SK-N-SH (cell line): Measurements from ENCODE around the gene MRRF. TPM values are rescaled to one million over a fixed set of nuclear protein-coding genes. Genes with fewer than 3 reads are reported as not detected.

Source experiments
- CTCF ChIA-PET: fragments of 300-600, 350-600 bp; formaldehyde crosslinking; extraction: SDS; loops from one replicate; lab custom pipeline; 2021; lab: Yijun Ruan, JAX
- POLR2A ChIA-PET: fragments of 350-600 bp; sonication (Branson Sonifier 250); formaldehyde crosslinking; extraction: SDS; loops from one replicate; lab custom pipeline; 2020; ENCODE audit warnings: antibody characterized with exemption, inconsistent platforms; lab: Yijun Ruan, JAX
- DNase-seq: peaks from one replicate; pipeline ENCODE4 v3.0.0; 2012
- H2AFZ ChIP-seq: fragments of 200-600 bp; sonication (generic); 2 replicates; pipeline ENCODE4 v1.8.1; 2016; ENCODE audit warnings: antibody characterized with exemption, mild to moderate bottlenecking, low read depth
- H3F3A ChIP-seq: fragments of 200-600 bp; sonication (generic); replicated peaks from 2 replicates; pipeline ENCODE3; 2016; ENCODE audit warnings: antibody characterized with exemption, mild to moderate bottlenecking; ENCODE audit not compliant: insufficient read depth
- H3K27ac ChIP-seq, 2 experiments: fragments of 200-500 bp in 1 of 2; fragments of 200-600 bp in 1 of 2; sonication (Bioruptor generic) in 1 of 2; sonication (generic), shearing (Covaris generic) in 1 of 2; 2 replicates each; pipeline versions ENCODE4 v1.5.1 to v1.6.1; 2014 to 2016; ENCODE audit warnings: low read depth in 2 of 2, inconsistent platforms in 1 of 2, low read length in 1 of 2, mild to moderate bottlenecking in 1 of 2, mixed read lengths in 1 of 2
- H3K27me3 ChIP-seq: fragments of 200-600 bp; sonication (generic), shearing (Covaris generic); 2 replicates; pipeline ENCODE4 v1.6.1; 2016; ENCODE audit warnings: mixed run types; ENCODE audit not compliant: insufficient read depth
- H3K36me3 ChIP-seq, 2 experiments: fragments of 200-500 bp in 1 of 2; fragments of 200-600 bp in 1 of 2; sonication (Bioruptor generic) in 1 of 2; sonication (generic) in 1 of 2; replicated peaks in 1 of 2; 2 replicates each; pipeline versions ENCODE3 to v1.5.1; 2014 to 2016; ENCODE audit warnings: low read length in 1 of 2, mild to moderate bottlenecking in 1 of 2; ENCODE audit not compliant: insufficient read depth in 2 of 2, control insufficient read depth in 1 of 2
- H3K4me1 ChIP-seq, 2 experiments: fragments of 200-500 bp in 1 of 2; fragments of 200-600 bp in 1 of 2; sonication (Bioruptor generic) in 1 of 2; sonication (generic), shearing (Covaris generic) in 1 of 2; 2 replicates each; pipeline versions ENCODE4 v1.5.1 to v1.6.1; 2014 to 2016; ENCODE audit warnings: low read depth in 1 of 2, low read length in 1 of 2, mixed run types in 1 of 2; ENCODE audit not compliant: insufficient read depth in 2 of 2, control insufficient read depth in 1 of 2
- H3K4me2 ChIP-seq: fragments of 200-600 bp; sonication (generic), shearing (Covaris generic); 2 replicates; pipeline ENCODE4 v1.6.1; 2017; ENCODE audit warnings: mixed run types
- H3K4me3 ChIP-seq, 2 experiments: fragments of 200-500 bp in 1 of 2; fragments of 200-600 bp in 1 of 2; sonication (Bioruptor generic) in 1 of 2; sonication (generic), shearing (Covaris generic) in 1 of 2; 2 replicates each; pipeline versions ENCODE4 v1.5.1 to v1.8.1; 2014 to 2016; ENCODE audit warnings: low read depth in 2 of 2, inconsistent platforms in 1 of 2, low read length in 1 of 2, mild to moderate bottlenecking in 1 of 2, mixed read lengths in 1 of 2, moderate library complexity in 1 of 2
- H3K79me2 ChIP-seq: fragments of 200-600 bp; sonication (generic); 2 replicates; pipeline ENCODE4 v1.8.1; 2017; ENCODE audit warnings: mild to moderate bottlenecking; ENCODE audit not compliant: insufficient read depth
- H3K9ac ChIP-seq: fragments of 200-600 bp; sonication (generic); 2 replicates; pipeline ENCODE4 v1.6.1; 2017; ENCODE audit warnings: mixed run types
- H3K9me2 ChIP-seq: fragments of 200-600 bp; sonication (generic); 2 replicates; pipeline ENCODE4 v1.6.1; 2017; ENCODE audit warnings: mixed run types
- H3K9me3 ChIP-seq: fragments of 200-600 bp; sonication (generic); 2 replicates; pipeline ENCODE4 v1.6.1; 2017; ENCODE audit warnings: mixed run types, mild to moderate bottlenecking, moderate library complexity
- H4K20me1 ChIP-seq: fragments of 200-600 bp; sonication (generic); 2 replicates; pipeline ENCODE4 v1.6.1; 2017; ENCODE audit warnings: mild to moderate bottlenecking, mixed run types; ENCODE audit not compliant: insufficient read depth
- CHD2 ChIP-seq: fragments of 150-350 bp; IDR thresholded peaks from 2 replicates; pipeline ENCODE4 v1.6.1; 2018; ENCODE audit warnings: low read length; ENCODE audit not compliant: partially characterized antibody
- ELF1 ChIP-seq: IDR thresholded peaks from 2 replicates; pipeline ENCODE4 v1.4.0; 2012
- EP300 ChIP-seq, 2 experiments: IDR thresholded peaks; 2 replicates each; pipeline versions ENCODE4 v1.4.0 to v1.6.1; 2012; ENCODE audit warnings: borderline replicate concordance in 1 of 2, low read depth in 1 of 2, low read length in 1 of 2
- FOXM1 ChIP-seq: IDR thresholded peaks from 2 replicates; pipeline ENCODE4 v1.4.0; 2012; ENCODE audit warnings: low read depth, mild to moderate bottlenecking
- MEF2A ChIP-seq: IDR thresholded peaks from 2 replicates; pipeline ENCODE4 v1.4.0; 2012; ENCODE audit warnings: low read depth, borderline replicate concordance
- POLR2AphosphoS5 ChIP-seq: IDR thresholded peaks from 2 replicates; pipeline ENCODE4 v1.6.1; 2012; ENCODE audit warnings: low read depth, low read length
- RCOR1 ChIP-seq: fragments of 150-350 bp; IDR thresholded peaks from 2 replicates; pipeline ENCODE4 v1.6.1; 2017; ENCODE audit warnings: antibody characterized with exemption, low read length
- YY1 ChIP-seq: IDR thresholded peaks from 2 replicates; pipeline ENCODE4 v1.4.0; 2012; ENCODE audit warnings: low read depth, mild to moderate bottlenecking
- WGBS: methylation state at CpG from one replicate; pipeline ENCODE4 v1.1.6; 2017; ENCODE audit warnings: low lambda C conversion rate; 5-methylcytosine and 5-hydroxymethylcytosine counted together
- polyA plus RNA-seq, 3 experiments: library from polyadenylated mRNA; depleted of rRNA; stranded (reverse); fragments of >200 nt; gene quantifications; 2 replicates each; pipeline ENCODE4 v1.2.3, GENCODE V29; 2012
- TF ChIP-seq, protein P1 (sequence below): IDR thresholded peaks from 2 replicates; pipeline ENCODE4 v1.4.0; 2012; ENCODE audit warnings: low read depth
- TF ChIP-seq, protein P2 (sequence below): fragments of 150-350 bp; IDR thresholded peaks from 2 replicates; pipeline ENCODE4 v1.6.1; 2016; ENCODE audit warnings: mild to moderate bottlenecking, low read depth, low read length
- TF ChIP-seq, protein P3 (sequence below): IDR thresholded peaks from 2 replicates; pipeline ENCODE4 v1.4.0; 2012; ENCODE audit warnings: low read depth, borderline replicate concordance
- TF ChIP-seq, protein P4 (sequence below): fragments of 150-350 bp; IDR thresholded peaks from 2 replicates; pipeline ENCODE4 v1.6.1; 2017; ENCODE audit warnings: antibody characterized with exemption, low read length, low read depth, borderline replicate concordance

MRRF gene
- polyA plus RNA-seq, 1 of the 3 experiments (the other 2 are of a cell fraction): 35.1 TPM

DNA sequence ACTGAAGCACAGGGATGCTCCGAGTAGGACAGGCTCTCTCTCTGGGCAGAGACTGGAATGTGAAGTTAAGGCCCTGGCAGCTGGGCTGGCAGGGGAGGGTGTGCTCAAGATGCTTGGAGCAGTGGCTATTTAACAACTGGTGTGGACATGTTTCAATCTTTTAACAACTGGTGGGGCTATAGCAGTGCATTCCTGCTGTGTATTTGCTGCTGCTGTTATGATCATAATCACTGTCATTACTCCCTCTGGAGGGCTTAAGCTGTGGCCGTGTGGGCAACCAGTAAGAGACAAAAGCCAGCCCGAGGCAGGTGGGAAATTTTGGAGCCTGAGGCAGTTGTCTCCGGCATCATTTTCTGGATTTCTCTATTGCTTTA lies 72.9 kb downstream of the MRRF start (continued):
- TF ChIP-seq, protein P1, sequence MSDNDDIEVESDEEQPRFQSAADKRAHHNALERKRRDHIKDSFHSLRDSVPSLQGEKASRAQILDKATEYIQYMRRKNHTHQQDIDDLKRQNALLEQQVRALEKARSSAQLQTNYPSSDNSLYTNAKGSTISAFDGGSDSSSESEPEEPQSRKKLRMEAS: no peak
- TF ChIP-seq CHD2: no peak
- TF ChIP-seq, protein P2, sequence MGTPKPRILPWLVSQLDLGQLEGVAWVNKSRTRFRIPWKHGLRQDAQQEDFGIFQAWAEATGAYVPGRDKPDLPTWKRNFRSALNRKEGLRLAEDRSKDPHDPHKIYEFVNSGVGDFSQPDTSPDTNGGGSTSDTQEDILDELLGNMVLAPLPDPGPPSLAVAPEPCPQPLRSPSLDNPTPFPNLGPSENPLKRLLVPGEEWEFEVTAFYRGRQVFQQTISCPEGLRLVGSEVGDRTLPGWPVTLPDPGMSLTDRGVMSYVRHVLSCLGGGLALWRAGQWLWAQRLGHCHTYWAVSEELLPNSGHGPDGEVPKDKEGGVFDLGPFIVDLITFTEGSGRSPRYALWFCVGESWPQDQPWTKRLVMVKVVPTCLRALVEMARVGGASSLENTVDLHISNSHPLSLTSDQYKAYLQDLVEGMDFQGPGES: no peak
- TF ChIP-seq, all 33 proteins: peak for 0

DNA sequence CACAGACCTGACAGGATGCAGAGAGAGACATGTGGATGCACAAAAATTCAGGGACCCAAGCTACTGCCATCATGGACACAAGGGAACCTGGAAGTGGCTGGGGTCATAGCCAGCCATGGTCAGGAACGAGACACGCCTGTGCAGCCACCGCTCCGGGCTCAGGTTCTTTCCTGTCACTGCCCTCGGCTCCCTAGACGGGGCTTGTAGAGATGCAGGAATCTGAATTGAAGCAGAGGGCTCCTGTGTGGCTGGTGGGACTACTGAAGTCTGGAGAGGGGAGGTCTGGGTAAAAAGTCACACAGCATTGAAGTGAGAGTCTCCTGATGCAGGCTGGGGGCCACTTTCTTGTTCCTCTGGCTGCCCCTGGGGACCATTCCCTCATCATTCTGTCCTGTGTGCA lies 73.9 kb downstream of the MRRF start:
- H3K9me3 ChIP-seq: no peaks in the 10 kb centered on the region
- H3K4me2 ChIP-seq: no peak overlapping the region
- ChIA-PET CTCF (interaction anchor here (0.7 to 21.3 kb wide), 5 partner anchors 10 to 243 kb away, joined by 3 to 528 read pairs (median 11); no protein-coding TSS in a partner anchor), POLR2A (interaction anchor here (0.5 kb wide), 1 partner anchor 10 kb away, joined by 5 read pairs; no protein-coding TSS in a partner anchor)
- WGBS: 85% methylated on average over 6 of the region's 6 CpGs
- TF ChIP-seq MEF2A (no peak), ELF1 (no peak), EP300 (IDR thresholded peaks at IDR 0.05; ENCODE audit: borderline replicate concordance in 1 of 2, low read depth in 1 of 2, low read length in 1 of 2) (no peak), POLR2AphosphoS5 (no peak), FOXM1 (no peak)
- H3F3A ChIP-seq: no peaks in the 10 kb centered on the region
- H2AFZ ChIP-seq: no peak overlapping the region
- no peaks in the 10 kb centered on the region for H3K27me3 ChIP-seq
- H3K36me3 ChIP-seq: no peaks in the 10 kb centered on the region
- peaks cover 0 to 15% of the 10 kb centered on the region in 2 experiments; a peak in 1 of 4 replicates for H3K4me1 ChIP-seq
- no peaks in the 10 kb centered on the region for H3K79me2 ChIP-seq
- H3K9me2 ChIP-seq: no peaks in the 10 kb centered on the region
- DNase-seq: no peak
- H3K9ac ChIP-seq: no peak overlapping the region
- H3K27ac ChIP-seq: no peak overlapping the region; a peak in 1 of 4 replicates
- H4K20me1 ChIP-seq: no peaks in the 10 kb centered on the region
- H3K4me3 ChIP-seq: no peak overlapping the region

DNA sequence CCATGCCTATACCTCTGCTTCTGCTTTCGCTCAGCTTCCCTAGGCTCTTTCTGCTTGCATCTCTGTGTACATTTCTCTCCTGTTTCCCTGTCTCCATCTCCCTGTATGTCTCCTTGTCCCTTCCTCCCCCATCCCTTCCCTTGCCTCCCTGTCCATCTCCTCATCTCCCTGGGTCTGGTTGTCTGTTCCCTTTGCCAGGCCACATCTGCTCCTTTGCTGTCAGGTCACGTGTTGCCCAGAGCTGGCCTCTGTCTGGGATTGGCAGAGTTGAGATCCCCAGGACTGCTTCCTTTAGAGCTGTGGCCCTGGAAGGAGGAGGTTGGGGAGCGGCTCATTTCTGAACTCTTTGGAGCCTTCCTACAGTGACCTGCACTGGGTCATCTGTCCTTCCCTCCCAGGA lies 74.3 kb downstream of the MRRF start:
- Histone ChIP-seq H3K79me2 (no peaks in the 10 kb centered on the region), H3K9me3 (no peaks in the 10 kb centered on the region), H3K36me3 (no peaks in the 10 kb centered on the region), H3F3A (no peaks in the 10 kb centered on the region), H4K20me1 (no peaks in the 10 kb centered on the region), H3K4me3 (no peak overlapping the region), H3K27me3 (no peaks in the 10 kb centered on the region), H3K4me1 (peaks cover 0 to 15% of the 10 kb centered on the region in 2 experiments; a peak in 1 of 4 replicates), H3K27ac (no peak overlapping the region; a peak in 1 of 4 replicates), H3K9ac (no peak overlapping the region), H3K4me2 (no peak overlapping the region), H3K9me2 (no peaks in the 10 kb centered on the region), H2AFZ (no peak overlapping the region)
- peak; percentile 80 for DNase-seq
- CTCF ChIA-PET: interaction anchor here (1.2 to 21.3 kb wide), 4 partner anchors 11 to 243 kb away, joined by 3 to 528 read pairs (median 16); no protein-coding TSS in a partner anchor
- TF ChIP-seq RCOR1 (no peak), YY1 (no peak)
- TF ChIP-seq, protein P3, sequence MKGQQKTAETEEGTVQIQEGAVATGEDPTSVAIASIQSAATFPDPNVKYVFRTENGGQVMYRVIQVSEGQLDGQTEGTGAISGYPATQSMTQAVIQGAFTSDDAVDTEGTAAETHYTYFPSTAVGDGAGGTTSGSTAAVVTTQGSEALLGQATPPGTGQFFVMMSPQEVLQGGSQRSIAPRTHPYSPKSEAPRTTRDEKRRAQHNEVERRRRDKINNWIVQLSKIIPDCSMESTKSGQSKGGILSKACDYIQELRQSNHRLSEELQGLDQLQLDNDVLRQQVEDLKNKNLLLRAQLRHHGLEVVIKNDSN: peak; percentile 74; the same call in 1 of the 2 replicates
- TF ChIP-seq, protein P4, sequence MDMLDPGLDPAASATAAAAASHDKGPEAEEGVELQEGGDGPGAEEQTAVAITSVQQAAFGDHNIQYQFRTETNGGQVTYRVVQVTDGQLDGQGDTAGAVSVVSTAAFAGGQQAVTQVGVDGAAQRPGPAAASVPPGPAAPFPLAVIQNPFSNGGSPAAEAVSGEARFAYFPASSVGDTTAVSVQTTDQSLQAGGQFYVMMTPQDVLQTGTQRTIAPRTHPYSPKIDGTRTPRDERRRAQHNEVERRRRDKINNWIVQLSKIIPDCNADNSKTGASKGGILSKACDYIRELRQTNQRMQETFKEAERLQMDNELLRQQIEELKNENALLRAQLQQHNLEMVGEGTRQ: peak; percentile 35; the same call in 1 of the 2 replicates
- POLR2A ChIA-PET: interaction anchor here (0.5 kb wide), 1 partner anchor 11 kb away, joined by 5 read pairs; no protein-coding TSS in a partner anchor
- 63% methylated on average over 3 of the region's 3 CpGs for WGBS
